Measurements from ENCODE around the gene MYO10. TPM values are rescaled to one million over a fixed set of nuclear protein-coding genes. Genes with fewer than 3 reads are reported as not detected.
"Not testable (repeated sequence)": the region's sequence is repeated elsewhere in the genome, so short reads cannot be mapped to it uniquely, and the experiment has no call there.

The MYO10 gene
- total RNA-seq, result 10 to 100 TPM; 57.6 to 71.7 TPM
- long read RNA-seq, partial matches to known transcripts, result 41 of 55 reads
- long read RNA-seq, other reads (novel, unspliced or antisense), result 10 of 55 reads

DNA sequence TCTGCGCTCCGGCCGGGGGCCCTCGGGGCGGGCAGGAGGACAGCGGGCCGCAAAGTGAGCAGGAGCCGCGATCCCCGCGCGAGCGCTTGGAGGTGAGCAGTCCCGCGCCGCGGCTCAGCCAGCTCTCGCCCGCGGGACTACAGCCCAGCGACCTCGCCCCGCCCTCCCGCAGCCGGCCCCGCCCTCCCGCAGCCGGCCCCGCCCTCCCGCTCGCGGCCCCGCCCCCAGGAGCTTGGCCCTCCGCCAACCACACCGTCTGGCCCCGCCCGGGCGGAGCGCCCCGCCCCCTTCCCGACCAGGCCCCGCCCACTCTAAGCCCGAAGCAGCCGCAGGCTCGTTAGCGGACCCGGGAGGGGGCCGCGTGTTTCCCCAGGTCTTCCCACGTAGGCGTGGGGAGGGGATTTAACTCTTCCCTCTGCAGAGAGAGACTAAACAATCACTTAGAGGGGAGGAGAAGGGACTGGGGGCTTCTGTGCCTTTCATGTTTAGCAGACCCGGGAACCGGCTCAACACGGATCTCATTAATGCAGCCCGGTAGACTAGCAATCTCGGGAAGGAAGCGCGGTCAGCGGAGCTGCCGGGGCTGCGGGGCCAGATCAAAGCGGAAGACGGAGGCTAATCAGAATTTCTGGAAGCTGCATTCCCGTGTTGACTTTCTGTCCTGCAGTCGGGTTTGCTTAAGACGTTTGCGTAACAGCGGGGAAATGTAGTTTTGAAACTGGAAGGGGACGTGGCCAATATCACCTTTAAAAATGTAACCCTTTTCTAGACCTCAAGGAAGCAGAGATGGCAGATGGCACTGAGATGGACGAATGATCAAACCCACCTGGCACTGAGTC is at the start of gene MYO10:
Gene MYO10 (minus strand): TSS at position 139 of the 839 bp plus-strand sequence. CDS start 480 bp downstream, outside the sequence.
- ATAC-seq (peak; percentile 69), DNase-seq (peak; percentile 72 to 86)
- intact Hi-C loops (cut with DNase I, micrococcal nuclease), result loop anchor here in 1 of 2 donors (10.0 kb wide), 1 partner anchor 142 kb away; no protein-coding TSS in a partner anchor

DNA sequence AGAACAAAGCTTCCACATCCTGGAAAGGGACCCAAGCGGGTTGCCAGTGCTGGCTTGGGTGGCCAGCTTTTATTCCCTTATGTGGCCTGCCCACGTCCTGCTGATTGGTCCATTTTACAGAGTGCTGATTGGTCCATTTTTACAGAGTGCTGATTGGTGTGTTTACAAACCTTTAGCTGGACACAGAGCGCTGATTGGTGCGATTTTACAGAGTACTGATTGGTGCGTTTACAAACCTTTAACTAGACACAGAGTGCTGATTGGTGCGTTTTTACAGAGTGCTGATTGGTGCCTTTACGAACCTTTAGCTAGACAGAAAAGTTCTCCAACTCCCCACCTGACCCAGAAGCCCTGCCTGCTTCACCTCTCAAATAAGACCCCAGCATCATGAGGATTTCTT is 49.2 kb upstream of the MYO10 start:
- DNase-seq; intact Hi-C loops (cut with DNase I, micrococcal nuclease); ATAC-seq: not testable (repeated sequence)

DNA sequence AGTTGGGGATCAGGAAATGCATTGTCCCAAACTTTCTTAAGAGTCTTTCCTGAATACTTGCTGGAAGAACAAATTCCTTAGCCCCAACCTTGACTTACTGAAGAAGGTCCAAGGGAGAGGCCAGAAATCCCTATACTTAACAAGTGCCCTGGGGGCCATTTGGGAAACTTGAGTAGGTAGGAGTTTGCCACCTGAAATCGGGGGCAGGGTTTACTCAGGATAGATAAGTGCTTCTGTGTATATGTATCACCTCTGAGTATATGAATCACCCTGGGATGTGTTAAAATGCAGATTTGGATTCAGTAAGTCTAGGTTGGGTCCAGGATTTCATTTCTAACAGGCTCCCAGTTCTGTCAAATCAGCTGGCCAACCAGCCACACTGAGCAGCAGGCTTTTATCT is 47.9 kb upstream of the MYO10 start:
- intact Hi-C loops (cut with DNase I, micrococcal nuclease), result no loop called here
- ATAC-seq, result no peak

DNA sequence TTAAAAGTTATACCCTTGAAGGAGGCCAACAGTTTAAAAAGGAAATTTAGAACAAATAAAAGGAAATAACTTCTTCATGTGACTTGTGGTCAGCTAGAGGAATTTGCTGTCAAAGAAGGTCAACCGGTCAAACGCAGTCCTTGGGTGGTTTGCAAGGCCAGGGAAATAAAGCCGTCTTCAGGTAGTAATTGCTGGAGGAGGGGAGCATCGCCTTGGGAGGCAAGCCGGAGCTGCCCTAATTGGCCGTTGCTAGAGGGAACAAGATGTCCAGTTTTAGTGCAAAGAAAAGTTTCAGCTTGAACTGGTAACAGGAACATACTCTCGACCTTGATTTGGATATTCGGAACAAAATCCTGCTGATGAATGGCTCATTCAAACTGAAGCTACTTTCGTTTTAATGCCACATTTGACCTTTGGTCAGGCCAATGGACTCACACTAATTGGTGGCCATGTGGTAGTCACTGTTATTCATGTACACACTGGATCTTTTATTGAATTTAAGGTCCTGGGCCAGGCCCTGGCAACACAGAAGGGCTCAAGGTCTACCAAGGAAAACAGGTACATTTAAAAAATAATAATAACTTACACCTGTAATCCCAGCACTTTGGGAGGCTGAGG is 47.0 kb upstream of the MYO10 start:
- intact Hi-C loops (cut with DNase I, micrococcal nuclease), result no loop called here
- ATAC-seq (peak; percentile 92), DNase-seq (peak in 1 of 2 donors; percentile 7)

More for the DNA sequence above, 47.9 kb upstream of the MYO10 start:
- DNase-seq, result no peak

DNA sequence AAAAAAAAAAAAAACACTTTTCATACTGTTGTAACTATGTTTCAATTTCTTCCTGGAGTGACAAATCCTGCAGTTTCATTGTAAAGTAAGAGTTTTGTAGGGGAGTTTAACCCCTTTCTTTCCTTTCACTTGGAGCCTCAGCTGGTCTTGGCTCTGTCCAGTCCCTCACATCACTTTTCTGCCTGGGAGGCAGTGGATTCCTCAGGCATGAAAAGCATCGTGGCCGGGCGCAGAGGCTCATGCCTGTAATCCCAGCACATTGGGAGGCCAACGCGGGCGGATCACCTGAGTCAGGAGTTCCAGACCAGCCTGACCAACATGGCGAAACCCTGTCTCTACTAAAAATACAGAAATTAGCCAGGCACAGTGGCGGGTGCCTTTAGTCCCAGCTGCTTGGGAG is 45.6 kb upstream of the MYO10 start:
- ATAC-seq (no peak), DNase-seq (no peak)
- intact Hi-C loops (cut with DNase I, micrococcal nuclease), result no loop called here

DNA sequence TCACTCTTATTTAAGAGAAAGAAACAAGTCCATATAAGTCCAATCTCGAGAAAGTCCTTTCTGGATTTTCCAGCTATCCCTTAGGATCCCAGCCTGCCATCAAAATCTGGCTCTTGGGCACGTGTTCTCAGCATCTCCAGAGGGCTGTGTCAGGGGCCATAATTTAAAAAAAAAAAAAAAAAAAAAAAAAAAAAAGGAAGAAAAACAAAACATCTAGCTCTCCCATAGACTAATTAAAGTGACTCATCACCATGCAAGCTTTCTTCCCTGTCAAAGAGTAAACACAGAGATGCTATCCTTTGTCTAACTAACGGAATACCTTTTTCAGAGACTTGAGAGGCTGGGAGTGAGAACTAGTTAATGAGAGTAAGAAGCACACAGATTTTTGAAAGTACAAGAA is 44.9 kb upstream of the MYO10 start:
- intact Hi-C loops (cut with DNase I, micrococcal nuclease), result no loop called here
- ATAC-seq, result no peak
- DNase-seq, result no peak

DNA sequence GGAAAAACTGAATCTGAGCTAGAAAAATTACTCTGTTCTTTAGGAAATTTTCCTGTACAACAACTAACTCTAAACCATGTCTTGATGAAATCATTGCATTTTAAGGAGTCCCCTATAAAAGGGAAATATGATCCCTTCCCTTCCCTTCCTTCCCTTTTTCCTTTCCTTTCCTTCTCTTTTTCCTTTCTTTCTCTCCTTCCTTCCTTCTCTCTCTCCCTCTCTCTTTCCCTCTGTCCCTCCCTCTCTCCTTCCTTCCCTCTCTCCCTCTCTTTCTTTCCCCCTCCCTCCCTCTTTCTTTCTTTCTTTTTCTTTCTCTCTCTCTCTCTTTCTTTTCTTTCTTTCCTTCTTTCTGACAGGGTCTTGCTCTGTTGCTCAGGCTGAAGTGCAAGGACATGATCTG is 42.2 kb upstream of the MYO10 start:
- ATAC-seq (no peak), DNase-seq (no peak)
- intact Hi-C loops (cut with DNase I, micrococcal nuclease), result no loop called here

DNA sequence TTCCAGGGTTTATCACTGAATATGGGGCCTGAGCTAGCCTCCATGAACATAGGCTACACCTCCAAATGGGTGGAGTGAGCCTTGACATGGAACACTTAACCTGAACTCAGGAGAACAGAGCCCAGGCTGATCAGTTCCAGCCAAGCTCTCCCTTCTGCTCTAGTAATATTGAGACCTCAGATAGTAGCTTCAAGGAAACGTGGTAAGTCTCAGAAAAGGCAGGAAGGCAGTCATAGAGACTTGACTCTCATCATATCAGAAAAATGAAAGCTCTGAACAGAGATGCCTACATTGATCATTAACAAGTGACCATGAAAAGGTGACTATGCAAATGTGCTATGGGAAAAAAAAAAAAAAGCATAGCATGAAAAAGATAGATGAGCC is 40.5 kb upstream of the MYO10 start:
- intact Hi-C loops (cut with DNase I, micrococcal nuclease), result no loop called here
- ATAC-seq, result no peak
- no peak for DNase-seq

DNA sequence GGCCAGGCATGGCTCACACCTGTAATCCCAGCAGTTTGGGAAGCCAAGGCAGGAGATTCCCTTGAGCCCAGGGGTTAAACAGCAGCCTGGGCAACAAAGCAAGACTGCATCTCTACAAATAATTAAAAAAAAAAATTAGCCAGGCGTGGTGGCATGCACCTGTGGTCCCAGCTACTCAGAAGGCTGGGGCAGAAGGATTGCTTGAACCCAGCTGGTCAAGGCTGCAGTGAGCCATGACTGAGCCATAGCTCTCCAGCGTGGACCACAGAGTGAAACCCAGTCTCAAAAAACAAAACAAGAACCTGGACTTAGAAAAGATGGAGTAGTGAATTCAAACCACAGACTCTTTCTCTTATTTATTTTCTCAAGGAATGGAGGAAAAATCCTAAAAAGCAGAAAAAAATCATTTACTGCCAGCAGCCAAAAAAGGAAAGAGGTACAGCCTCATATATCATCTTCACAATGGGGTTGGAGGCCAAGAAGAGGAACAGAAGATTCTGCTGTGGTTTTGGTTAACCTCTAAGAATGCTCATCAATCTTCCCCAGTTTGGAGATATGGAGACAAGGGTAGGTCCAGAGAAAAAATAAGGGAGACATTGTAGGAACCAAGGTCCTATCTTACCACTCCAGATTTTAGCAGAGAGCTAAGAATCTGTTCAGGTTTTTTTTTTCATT is 40.0 kb upstream of the MYO10 start:
- ATAC-seq (no peak), DNase-seq (no peak)
- intact Hi-C loops (cut with DNase I, micrococcal nuclease), result no loop called here

DNA sequence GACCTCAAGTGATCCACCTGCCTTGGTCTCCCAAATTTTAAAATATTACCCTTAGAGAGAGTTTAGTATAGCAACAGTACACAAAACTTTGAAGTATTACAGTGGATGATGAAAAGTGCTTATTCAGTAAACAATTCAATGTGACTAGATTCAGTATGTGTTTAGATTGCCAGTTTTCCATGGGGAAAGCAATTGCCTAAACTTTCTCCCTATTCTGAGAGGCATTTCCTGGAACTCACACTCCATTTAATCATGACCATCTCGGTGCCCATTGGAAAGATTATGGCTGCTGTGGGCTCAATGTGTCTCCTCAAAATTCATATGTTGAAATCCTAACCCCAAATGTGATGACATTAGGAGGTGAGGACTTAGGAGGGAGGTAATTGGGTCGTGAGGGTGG is 38.9 kb upstream of the MYO10 start:
- no peak for ATAC-seq
- no peak for DNase-seq
- intact Hi-C loops (cut with DNase I, micrococcal nuclease), result no loop called here

DNA sequence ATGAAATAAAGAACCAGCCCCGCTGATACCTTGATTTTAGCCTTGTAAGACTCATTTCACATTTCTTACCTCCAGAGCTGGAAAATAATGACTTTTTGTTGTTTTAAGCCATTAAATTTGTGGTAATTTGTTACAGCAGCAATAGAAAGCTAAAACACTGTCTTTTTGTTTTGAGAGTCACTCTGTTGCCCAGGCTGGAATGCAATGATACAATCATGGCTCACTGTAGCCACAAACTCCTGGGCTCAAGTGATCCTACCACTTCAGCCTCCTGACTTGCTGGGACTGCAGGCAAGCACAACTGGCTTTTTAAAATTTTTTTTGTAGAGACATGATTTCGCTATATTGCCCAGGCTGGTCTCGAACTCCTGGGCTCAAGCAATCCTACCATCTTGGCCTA is 34.7 kb upstream of the MYO10 start:
- ATAC-seq (no peak), DNase-seq (no peak)
- intact Hi-C loops (cut with DNase I, micrococcal nuclease), result no loop called here

DNA sequence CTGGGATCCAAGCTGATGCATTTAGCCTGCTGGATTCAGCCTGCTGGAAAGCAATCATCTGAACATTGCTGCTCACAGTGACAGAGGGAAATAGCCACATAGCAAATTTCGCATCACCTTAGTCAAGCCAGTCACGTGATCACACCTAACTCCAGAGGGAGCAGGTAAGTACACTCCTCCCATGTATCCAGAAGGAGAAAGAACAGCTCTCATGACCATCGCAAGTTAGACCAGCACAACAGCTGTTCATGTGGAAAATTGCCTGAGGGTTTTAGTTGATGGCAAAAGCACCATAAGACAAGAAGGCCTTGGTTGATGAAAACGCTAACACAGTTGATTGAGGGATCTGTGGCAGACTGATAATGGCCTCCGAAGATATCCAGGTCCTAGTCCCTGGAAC is 34.2 kb upstream of the MYO10 start:
- no peak for ATAC-seq
- DNase-seq, result no peak
- intact Hi-C loops (cut with DNase I, micrococcal nuclease), result no loop called here

DNA sequence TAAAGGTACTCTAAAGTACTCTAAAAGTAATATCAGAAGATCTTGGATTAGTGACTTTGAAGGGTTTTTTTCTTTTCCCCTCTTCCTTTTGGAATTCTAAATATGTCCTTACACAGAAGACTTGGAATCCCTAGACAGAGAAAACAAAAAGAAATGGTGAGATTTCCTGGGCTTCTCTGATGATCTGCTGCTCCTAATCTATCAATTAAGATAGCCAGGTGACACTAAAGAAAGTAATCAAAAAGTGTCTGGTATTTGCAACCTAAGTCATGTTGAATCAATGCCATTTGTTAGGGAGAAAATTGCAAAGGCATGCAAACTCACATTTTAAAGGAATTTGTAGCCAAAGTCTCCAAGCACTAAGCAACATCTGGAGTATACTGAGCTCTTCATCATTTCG is 29.5 kb upstream of the MYO10 start:
- no peak for DNase-seq
- intact Hi-C loops (cut with DNase I, micrococcal nuclease), result no loop called here

DNA sequence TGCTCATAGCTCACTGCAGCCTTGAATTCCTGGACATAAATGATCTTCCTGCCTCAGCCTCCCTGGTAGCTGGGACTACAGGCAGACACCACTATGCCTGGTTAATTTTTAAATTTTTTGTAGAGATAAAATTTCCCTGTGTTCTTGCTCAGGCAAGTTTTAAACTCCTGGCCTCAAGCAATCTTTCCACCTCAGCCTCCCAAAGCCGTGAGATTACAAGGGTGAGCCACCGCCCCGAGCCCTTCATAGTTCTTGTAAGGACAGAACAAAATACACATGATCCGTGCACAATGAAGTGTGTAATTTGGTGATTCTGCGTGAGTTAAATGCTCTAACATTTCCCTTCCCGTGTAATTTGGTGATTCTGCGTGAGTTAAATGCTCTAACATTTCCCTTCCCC is 27.7 kb upstream of the MYO10 start:
- no peak for DNase-seq
- no peak for ATAC-seq
- intact Hi-C loops (cut with DNase I, micrococcal nuclease), result no loop called here

More for the DNA sequence above, 29.5 kb upstream of the MYO10 start:
- ATAC-seq, result no peak

DNA sequence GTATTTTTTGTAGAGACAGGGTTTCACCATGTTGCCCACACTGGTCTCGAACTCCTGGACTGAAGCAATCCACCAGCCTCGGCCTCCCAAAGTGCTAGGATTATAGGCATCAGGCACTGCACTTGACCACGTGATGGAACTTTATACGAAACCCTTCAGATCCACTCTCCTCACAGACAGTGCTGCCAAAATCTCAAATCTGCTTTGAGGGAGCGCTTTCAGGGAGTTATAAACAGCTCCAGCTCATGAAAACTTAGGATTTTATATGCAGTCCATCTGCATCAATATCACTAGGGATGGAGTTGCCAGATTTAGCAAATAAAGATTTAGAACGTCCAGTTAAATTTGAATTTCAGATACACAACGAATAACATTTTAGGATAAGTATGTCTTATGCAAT is 25.0 kb upstream of the MYO10 start:
- no peak for DNase-seq
- no peak for ATAC-seq
- intact Hi-C loops (cut with DNase I, micrococcal nuclease), result no loop called here

DNA sequence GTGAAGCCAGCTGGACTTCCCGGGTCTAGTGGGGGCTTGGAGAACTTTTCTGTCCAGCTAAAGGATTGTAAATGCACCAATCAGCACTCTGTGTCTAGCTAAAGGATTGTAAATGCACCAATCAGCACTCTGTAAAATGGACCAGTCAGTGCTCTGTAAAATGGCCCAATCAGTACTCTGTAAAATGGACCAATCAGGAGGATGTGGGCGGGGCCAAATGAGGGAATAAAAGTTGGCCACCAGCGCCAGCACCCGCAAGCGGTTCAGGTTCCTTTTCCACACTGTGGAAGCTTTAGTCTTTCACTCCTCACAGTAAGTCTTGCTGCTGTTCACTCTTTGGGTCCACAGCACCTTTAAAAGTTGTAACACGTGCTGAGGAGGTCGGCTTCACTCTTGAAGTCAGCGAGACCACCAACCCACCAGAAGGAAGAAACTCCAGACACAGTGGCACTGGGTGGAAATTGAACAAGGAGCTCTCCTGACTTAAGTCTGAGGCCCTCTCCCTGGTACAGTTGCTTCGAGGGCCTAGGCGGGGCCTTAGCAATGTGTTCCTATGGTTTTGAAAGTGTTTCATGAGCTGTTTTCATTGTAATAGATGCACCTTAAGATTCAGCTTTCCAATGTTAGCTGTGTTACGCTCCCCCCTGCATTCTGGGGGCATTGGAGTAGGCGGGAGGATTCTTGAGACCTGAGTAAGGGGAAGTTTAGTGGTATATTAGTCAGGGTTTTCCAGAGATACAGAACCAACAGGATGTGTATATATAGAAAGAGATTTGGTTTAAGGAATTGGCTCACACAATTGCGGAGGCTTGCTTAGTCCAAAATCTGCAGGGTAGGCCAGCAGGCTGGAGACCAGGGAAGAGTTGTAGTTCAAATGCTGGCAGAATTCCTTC is 21.5 kb upstream of the MYO10 start:
- ATAC-seq, result no peak
- DNase-seq, result no peak
- intact Hi-C loops (cut with DNase I, micrococcal nuclease), result no loop called here

DNA sequence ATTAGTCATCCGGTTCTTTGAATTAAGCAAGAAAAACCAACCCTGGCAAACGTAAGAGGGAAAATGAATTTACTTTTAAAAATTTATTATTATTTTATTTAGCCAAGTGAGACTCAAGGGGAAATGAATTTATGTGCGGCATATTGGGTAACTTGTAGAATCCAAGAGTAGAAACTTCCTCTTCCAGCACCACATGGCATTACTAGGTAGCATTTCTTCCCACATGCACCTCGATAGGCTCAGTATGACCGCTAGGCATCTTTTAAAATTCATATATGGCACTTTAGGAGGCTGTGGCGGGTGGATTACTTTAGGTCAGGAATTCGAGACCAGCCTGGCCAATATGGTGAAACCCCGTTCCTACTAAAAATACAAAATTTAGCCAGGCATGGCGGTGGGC is 17.6 kb upstream of the MYO10 start:
- intact Hi-C loops (cut with DNase I, micrococcal nuclease), result no loop called here
- ATAC-seq, result no peak

DNA sequence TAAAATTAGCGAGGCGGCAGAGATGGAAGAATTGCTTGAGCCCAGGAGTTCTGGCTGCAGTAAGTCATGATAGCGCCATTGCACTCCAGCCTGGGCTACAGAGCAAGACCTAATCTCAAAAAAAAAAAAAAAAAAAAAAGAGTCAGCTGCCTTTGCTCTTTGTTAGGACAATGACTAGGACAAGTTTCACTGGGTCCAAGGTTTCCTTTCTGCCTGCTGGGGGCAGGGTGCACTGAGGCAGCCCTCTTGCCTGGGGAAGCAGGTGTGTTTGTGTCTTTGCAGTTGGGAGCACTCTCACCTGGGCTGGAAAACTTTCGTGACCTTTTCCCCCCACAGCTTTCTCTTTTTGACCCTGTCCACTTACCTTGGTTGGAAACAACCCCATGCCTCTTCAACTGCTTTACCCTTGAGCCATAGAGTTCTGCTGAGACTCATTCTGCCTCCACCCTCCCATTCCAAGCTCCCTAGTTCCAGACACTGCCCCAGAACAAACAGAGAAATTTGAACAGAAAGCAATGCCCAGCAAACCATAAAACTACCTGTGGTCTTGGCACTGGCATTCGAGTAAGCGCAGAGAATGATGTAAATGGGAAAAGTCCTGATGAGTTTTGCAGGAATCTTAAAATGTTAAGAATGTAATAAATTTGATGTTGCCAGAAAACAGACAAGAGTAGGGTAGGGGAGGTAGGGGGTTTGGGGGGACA is 17.0 kb upstream of the MYO10 start:
- intact Hi-C loops (cut with DNase I, micrococcal nuclease), result no loop called here
- peak; percentile 96 for ATAC-seq
- DNase-seq, result peak; percentile 19 to 45

More for the DNA sequence above, 17.6 kb upstream of the MYO10 start:
- no peak for DNase-seq

Data from left colon (tissue), 2 donors.